Measurements from ENCODE around the gene LRRK1. TPM values are rescaled to one million over a fixed set of nuclear protein-coding genes. Genes with fewer than 3 reads are reported as not detected.

LRRK1 gene
- polyA plus RNA-seq, 2 of the 4 experiments (the other 2 are of a cell fraction) = 12.2 to 17.7 TPM

DNA sequence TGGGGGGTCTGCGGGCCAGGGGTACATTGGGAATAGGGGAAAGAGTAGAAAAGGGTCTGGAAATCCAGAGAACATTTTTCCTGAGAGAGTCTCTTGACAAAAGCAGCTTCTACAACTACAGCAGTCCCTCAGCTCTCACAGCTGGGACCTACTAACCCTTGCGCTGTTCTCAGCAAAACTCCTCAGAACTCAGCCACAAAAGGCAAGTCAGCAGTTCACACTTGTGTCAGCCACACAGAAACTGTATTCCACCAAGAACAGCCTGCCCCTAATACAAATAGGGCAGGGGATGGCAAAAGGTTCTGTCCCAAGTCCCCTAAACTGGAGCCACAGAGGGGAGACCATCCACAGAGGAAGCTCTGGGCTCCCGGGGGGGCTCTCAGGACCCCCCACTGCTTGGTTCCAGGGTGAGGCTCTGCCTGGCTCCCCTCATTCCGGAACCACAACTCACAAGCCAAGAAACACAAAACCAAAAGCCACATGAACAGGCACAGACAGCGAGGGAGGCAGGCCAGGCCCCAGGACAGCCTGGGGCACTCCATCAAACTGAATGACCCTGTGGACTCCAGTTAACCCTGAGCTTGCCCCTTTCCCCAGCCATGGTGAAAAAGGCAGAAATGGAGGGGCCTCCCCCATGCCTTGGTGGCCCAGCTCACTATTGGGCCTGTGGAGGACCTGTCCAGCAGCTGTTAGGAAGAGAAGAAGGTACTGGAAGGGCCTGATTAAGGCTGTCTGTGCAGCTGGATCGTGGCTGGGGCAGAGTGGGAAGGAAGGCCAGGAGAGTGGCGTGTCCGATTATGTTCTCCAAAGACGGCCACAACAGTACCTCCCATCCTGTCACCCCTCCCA, 170.6 kb downstream of the LRRK1 start:
- H3K9me3 ChIP-seq = no peaks in the 10 kb centered on the region; the same call in 2 of the 3 replicates
- ChIA-PET CTCF (interaction anchor here (0.6 to 15.7 kb wide), 27 partner anchors 9 to 740 kb away, joined by 3 to 275 read pairs (median 4); partner anchors contain the start of gene CHSY1), POLR2A (no interaction called here)
- no peaks in the 10 kb centered on the region for H3K4me1 ChIP-seq
- TF ChIP-seq PBX3 (IDR thresholded peaks at IDR 0.05) (no peak), HOXA7 (CRISPR knock-in tag; IDR thresholded peaks at IDR 0.05) (no peak), EP300 (IDR thresholded peaks at IDR 0.05) (no peak), RARB (CRISPR knock-in tag; IDR thresholded peaks at IDR 0.05) (no peak)
- no peak overlapping the region for H3K4me3 ChIP-seq
- ATAC-seq (no peak), DNase-seq (ENCODE audit: low read depth in 1 of 2, low spot score in 1 of 2) (no peak), FAIRE-seq (no peak)
- no peak overlapping the region; a peak in 1 of 6 replicates for H3K27ac ChIP-seq
- no peak overlapping the region; the same call in 2 of the 3 replicates for H3K4me2 ChIP-seq
- 73% methylated on average over 9 of the region's 9 CpGs for WGBS (ENCODE audit: missing lambda C conversion rate)

- WGBS (ENCODE audit: missing lambda C conversion rate) = 67% methylated on average over 2 of the region's 2 CpGs
- ChIA-PET CTCF (interaction anchor here (0.6 to 15.7 kb wide), 22 partner anchors 9 to 741 kb away, joined by 3 to 275 read pairs (median 4); partner anchors contain the start of gene CHSY1), POLR2A (interaction anchor here (0.9 kb wide), 1 partner anchor 161 kb away, joined by 5 read pairs; the partner anchor contains the start of gene CHSY1)
- peaks cover 5% of the 10 kb centered on the region; the same call in 1 of the 3 replicates for H3K9me3 ChIP-seq
- H3K27ac ChIP-seq = no peak overlapping the region
- no peak overlapping the region for H3K4me3 ChIP-seq
- no peak for DNase-seq (ENCODE audit: low read depth in 1 of 2, low spot score in 1 of 2)
- H3K4me2 ChIP-seq = no peak overlapping the region
- ATAC-seq = no peak
- no peak for TF ChIP-seq HEYL (CRISPR knock-in tag; IDR thresholded peaks at IDR 0.05)
- no peak for TF ChIP-seq POLR2A (IDR thresholded peaks at IDR 0.05; ENCODE audit: low read length)
- no peak for FAIRE-seq
- H3K4me1 ChIP-seq = no peaks in the 10 kb centered on the region
Measured at GRCh38 chr15:101090428-101090790, 171.3 kb downstream of the LRRK1 start.

- Histone ChIP-seq H3K4me2 (no peak overlapping the region), H3K27ac (no peak overlapping the region), H3K4me1 (no peaks in the 10 kb centered on the region), H3K4me3 (no peak overlapping the region), H3K9me3 (peaks cover 7% of the 10 kb centered on the region; the same call in 1 of the 3 replicates)
- 78% methylated on average over 18 of the region's 20 CpGs for WGBS (ENCODE audit: missing lambda C conversion rate)
- ChIA-PET CTCF (interaction anchor here (1.2 to 15.7 kb wide), 11 partner anchors 10 to 177 kb away, joined by 3 to 275 read pairs (median 7); partner anchors contain the start of gene CHSY1), POLR2A (interaction anchor here (0.9 kb wide), 1 partner anchor 160 kb away, joined by 5 read pairs; the partner anchor contains the start of gene CHSY1)
- no peak for FAIRE-seq
- no peak for TF ChIP-seq SMC3 (IDR thresholded peaks at IDR 0.05)
- TF ChIP-seq BHLHE40 (IDR thresholded peaks at IDR 0.05; ENCODE audit: low read depth, low read length) = no peak
- TF ChIP-seq HES2 (IDR thresholded peaks at IDR 0.05) = no peak
- TF ChIP-seq PHF8 (IDR thresholded peaks at IDR 0.05; ENCODE audit: borderline replicate concordance, low read depth) = no peak
- TF ChIP-seq, protein P1, sequence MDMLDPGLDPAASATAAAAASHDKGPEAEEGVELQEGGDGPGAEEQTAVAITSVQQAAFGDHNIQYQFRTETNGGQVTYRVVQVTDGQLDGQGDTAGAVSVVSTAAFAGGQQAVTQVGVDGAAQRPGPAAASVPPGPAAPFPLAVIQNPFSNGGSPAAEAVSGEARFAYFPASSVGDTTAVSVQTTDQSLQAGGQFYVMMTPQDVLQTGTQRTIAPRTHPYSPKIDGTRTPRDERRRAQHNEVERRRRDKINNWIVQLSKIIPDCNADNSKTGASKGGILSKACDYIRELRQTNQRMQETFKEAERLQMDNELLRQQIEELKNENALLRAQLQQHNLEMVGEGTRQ (IDR thresholded peaks at IDR 0.05) = no peak
- TF ChIP-seq POLR2AphosphoS2 (conservative IDR thresholded peaks at IDR 0.05; ENCODE audit: low read length) = no peak
- TF ChIP-seq RAD21 (conservative IDR thresholded peaks at IDR 0.05 in 1 of 2, IDR thresholded peaks at IDR 0.05 in 1 of 2) = no peak
- ATAC-seq = no peak
- DNase-seq (ENCODE audit: low read depth in 1 of 2, low spot score in 1 of 2) = no peak
Measured at GRCh38 chr15:101091080-101092017, 172.2 kb downstream of the LRRK1 start.

Data from A549 (cell line).